HepG2 (cell line): ENCODE results near the gene RHBG. TPM values are rescaled to one million over a fixed set of nuclear protein-coding genes. Genes with fewer than 3 reads are reported as not detected.

Source experiments
- AHR ChIP-seq: IDR thresholded peaks from 2 replicates; pipeline ENCODE4 v1.6.1; 2018; ENCODE audit warnings: missing genetic modification reagents, missing compliant biosample characterization
- BATF2 ChIP-seq: sonication (generic); formaldehyde crosslinking; IDR thresholded peaks from 2 replicates; pipeline ENCODE4 v1.8.0; 2022; ENCODE audit warnings: mild to moderate bottlenecking, missing genetic modification reagents, moderate library complexity
- HIVEP1 ChIP-seq: sonication (generic); formaldehyde crosslinking; IDR thresholded peaks from 2 replicates; pipeline ENCODE4 v1.4.0; 2020; ENCODE audit warnings: mild to moderate bottlenecking, missing genetic modification reagents
- HMGA1 ChIP-seq: sonication (generic); formaldehyde crosslinking; conservative IDR thresholded peaks from 2 replicates; pipeline ENCODE4 v1.4.0; 2020; ENCODE audit warnings: missing genetic modification reagents
- HNRNPK ChIP-seq: fragments of 200-400 bp; formaldehyde crosslinking; IDR thresholded peaks from 2 replicates; pipeline ENCODE4 v1.6.1; 2018; ENCODE audit warnings: low read length, low read depth, moderate library complexity, mild to moderate bottlenecking; ENCODE audit not compliant: poor library complexity, severe bottlenecking
- IKZF4 ChIP-seq: sonication (generic); formaldehyde crosslinking; IDR thresholded peaks from 2 replicates; pipeline ENCODE4 v1.5.1; 2020; ENCODE audit warnings: borderline replicate concordance, mild to moderate bottlenecking, low read depth, missing genetic modification reagents; ENCODE audit errors: not compliant biosample characterization
- JUN ChIP-seq: sonication (generic); formaldehyde crosslinking; IDR thresholded peaks from 2 replicates; pipeline ENCODE4 v1.4.0; 2020; ENCODE audit warnings: mild to moderate bottlenecking, missing genetic modification reagents
- KDM2A ChIP-seq: sonication (generic); formaldehyde crosslinking; IDR thresholded peaks from 2 replicates; pipeline ENCODE4 v1.4.0; 2020; ENCODE audit warnings: low read depth, missing genetic modification reagents, borderline replicate concordance
- NCOR1 ChIP-seq: fragments of 200-600 bp; sonication (generic); IDR thresholded peaks from 2 replicates; pipeline ENCODE4 v1.7.0; 2017; ENCODE audit warnings: antibody characterized with exemption, low read length, borderline replicate concordance
- NFYC ChIP-seq: IDR thresholded peaks from 2 replicates; pipeline ENCODE4 v1.6.1; 2016; ENCODE audit warnings: missing genetic modification reagents, missing compliant biosample characterization
- PBX2 ChIP-seq: IDR thresholded peaks from 2 replicates; pipeline ENCODE4 v1.6.1; 2016; ENCODE audit warnings: control low read depth
- POLR2AphosphoS5 ChIP-seq: IDR thresholded peaks from 2 replicates; pipeline ENCODE4 v1.6.1; 2012; ENCODE audit warnings: low read depth, low read length
- POLR2G ChIP-seq: fragments of 200-400 bp; formaldehyde crosslinking; IDR thresholded peaks from 2 replicates; pipeline ENCODE4 v1.6.1; 2018; ENCODE audit warnings: mild to moderate bottlenecking, low read depth, low read length, moderate library complexity
- RBAK ChIP-seq: sonication (generic); formaldehyde crosslinking; IDR thresholded peaks from 2 replicates; pipeline ENCODE4 v1.5.1; 2020; ENCODE audit warnings: mild to moderate bottlenecking, missing genetic modification reagents
- RORA ChIP-seq: sonication (generic); formaldehyde crosslinking; IDR thresholded peaks from 2 replicates; pipeline ENCODE4 v1.5.0; 2020; ENCODE audit warnings: mild to moderate bottlenecking, missing genetic modification reagents, moderate library complexity
- SAP130 ChIP-seq: IDR thresholded peaks from 2 replicates; pipeline ENCODE4 v1.6.1; 2016; ENCODE audit warnings: low read depth
- SKIL ChIP-seq: sonication (generic); formaldehyde crosslinking; IDR thresholded peaks from 2 replicates; pipeline ENCODE4 v1.8.0; 2022; ENCODE audit warnings: missing genetic modification reagents, mild to moderate bottlenecking, moderate library complexity, borderline replicate concordance
- STAG1 ChIP-seq: sonication (generic); formaldehyde crosslinking; IDR thresholded peaks from 2 replicates; pipeline ENCODE4 v1.4.0; 2020; ENCODE audit warnings: missing genetic modification reagents
- STAT5B ChIP-seq: sonication (generic); formaldehyde crosslinking; IDR thresholded peaks from 2 replicates; pipeline ENCODE4 v1.4.0; 2020; ENCODE audit warnings: missing genetic modification reagents
- TOE1 ChIP-seq: sonication (generic); formaldehyde crosslinking; IDR thresholded peaks from 2 replicates; pipeline ENCODE4 v1.4.0; 2020; ENCODE audit warnings: mild to moderate bottlenecking, missing genetic modification reagents
- ZBTB2 ChIP-seq: sonication (generic); formaldehyde crosslinking; IDR thresholded peaks from 2 replicates; pipeline ENCODE4 v1.8.0; 2022; ENCODE audit warnings: low read depth, missing genetic modification reagents
- ZBTB20 ChIP-seq: sonication (generic); formaldehyde crosslinking; IDR thresholded peaks from 2 replicates; pipeline ENCODE4 v1.8.1; 2023; ENCODE audit warnings: missing genetic modification reagents, low read depth, mild to moderate bottlenecking, borderline replicate concordance
- ZKSCAN5 ChIP-seq: sonication (generic); formaldehyde crosslinking; IDR thresholded peaks from 2 replicates; pipeline ENCODE4 v1.5.1; 2020; ENCODE audit warnings: mild to moderate bottlenecking, missing genetic modification reagents
- ZNF138 ChIP-seq: sonication (generic); formaldehyde crosslinking; IDR thresholded peaks from 2 replicates; pipeline ENCODE4 v1.5.0; 2020; ENCODE audit warnings: mild to moderate bottlenecking, low read depth, missing genetic modification reagents
- ZNF337 ChIP-seq: sonication (generic); formaldehyde crosslinking; IDR thresholded peaks from 2 replicates; pipeline ENCODE4 v1.5.1; 2020; ENCODE audit warnings: missing genetic modification reagents, low read depth, mild to moderate bottlenecking, borderline replicate concordance
- ZNF451 ChIP-seq: sonication (generic); formaldehyde crosslinking; IDR thresholded peaks from 2 replicates; pipeline ENCODE4 v1.5.0; 2020; ENCODE audit warnings: mild to moderate bottlenecking, missing genetic modification reagents
- ZNF567 ChIP-seq: sonication (generic); formaldehyde crosslinking; IDR thresholded peaks from 2 replicates; pipeline ENCODE4 v1.8.1; 2023; ENCODE audit warnings: mild to moderate bottlenecking, missing genetic modification reagents, borderline replicate concordance
- ZNF788 ChIP-seq: sonication (generic); formaldehyde crosslinking; IDR thresholded peaks from 2 replicates; pipeline ENCODE4 v1.5.0; 2020; ENCODE audit warnings: mild to moderate bottlenecking, missing genetic modification reagents, borderline replicate concordance
- polyA plus RNA-seq, 8 experiments: library from polyadenylated mRNA; depleted of rRNA in 3 of 8; stranded (reverse) in 7 of 8; unstranded in 1 of 8; fragments of >200 nt; fragmentation: Illumina TruSeq in 4 of 8; extraction: Trizol in 4 of 8; gene quantifications; 2 replicates each; pipeline versions ENCODE4 v1.2.1 to v1.2.3, GENCODE V29; 2011 to 2016; ENCODE audit warnings: low read depth in 4 of 8, missing spikeins in 1 of 8, mixed read lengths in 1 of 8; ENCODE audit not compliant: insufficient read depth in 1 of 8
- total RNA-seq, 5 experiments: library from RNA; depleted of rRNA; stranded (reverse); fragments of >200 nt; fragmentation: Illumina TruSeq; extraction: Trizol; gene quantifications; 2 replicates each; pipeline ENCODE4 v1.2.3, GENCODE V29; 2016; ENCODE audit warnings: low read depth in 1 of 5

RHBG gene
- total and polyA plus RNA-seq, 2 of the 13 experiments (the other 11 are each of a cell fraction or from before 2014, with no cell fraction given), result 61.8 to 73.5 TPM

GRCh38 chr1:156383023-156383422 is 14.0 kb downstream of the RHBG start (continued):
- TF ChIP-seq HMGA1 (CRISPR knock-in tag) (no peak), JUN (no peak), AHR (CRISPR knock-in tag) (no peak), RORA (CRISPR knock-in tag) (no peak), STAT5B (CRISPR knock-in tag) (no peak), NFYC (no peak), ZKSCAN5 (CRISPR knock-in tag) (no peak), ZNF788 (CRISPR knock-in tag) (no peak), IKZF4 (CRISPR knock-in tag) (no peak), RBAK (no peak), HIVEP1 (no peak), TOE1 (CRISPR knock-in tag) (no peak), ZBTB2 (no peak), PBX2 (CRISPR knock-in tag) (no peak), ZNF567 (no peak), SKIL (CRISPR knock-in tag) (no peak), BATF2 (CRISPR knock-in tag) (no peak), STAG1 (CRISPR knock-in tag) (peak; percentile 65), HNRNPK (no peak), POLR2G (no peak), KDM2A (CRISPR knock-in tag) (no peak), NCOR1 (no peak), ZNF451 (CRISPR knock-in tag) (no peak), POLR2AphosphoS5 (no peak), ZNF138 (CRISPR knock-in tag) (no peak), SAP130 (CRISPR knock-in tag) (peak; percentile 34; the same call in 1 of the 2 replicates), ZBTB20 (CRISPR knock-in tag) (no peak), ZNF337 (CRISPR knock-in tag) (no peak)
